Stimulated activated CD4-positive, alpha-beta T cell treated with anti-CD3 and anti-CD28 coated beads, Interleukin-4, amount 100 ng/mL, for 24 hours (primary cell): ENCODE data around the gene SPATA32.
"Not testable (repeated sequence)": the region's sequence is repeated elsewhere in the genome, so short reads cannot be mapped to it uniquely, and the experiment has no call there.

ENCODE experiments used
- DNase-seq: peaks from one replicate; pipeline ENCODE4 v3.0.0-alpha.2; 2020

SPATA32 gene

GRCh38 chr17:45261577-45262515, at the start of gene SPATA32:
SPATA32 (minus strand) TSS chr17:45262094; CDS start chr17:45262016, 78 bp downstream.
- DNase-seq = peak; percentile 61

GRCh38 chr17:45311401-45311759, 49.5 kb upstream of the SPATA32 start:
- DNase-seq = no peak

GRCh38 chr17:45310380-45311324, 48.8 kb upstream of the SPATA32 start:
- no peak for DNase-seq

- DNase-seq = no peak
Measured at GRCh38 chr17:45309400-45309799, 47.5 kb upstream of the SPATA32 start.

GRCh38 chr17:45308840-45309239, 46.9 kb upstream of the SPATA32 start:
- no peak for DNase-seq

GRCh38 chr17:45308016-45308365, 46.1 kb upstream of the SPATA32 start:
- DNase-seq = no peak

GRCh38 chr17:45307290-45308015, 45.6 kb upstream of the SPATA32 start:
- peak; percentile 72 for DNase-seq

- no peak for DNase-seq
Measured at GRCh38 chr17:45306623-45307022, 44.7 kb upstream of the SPATA32 start.

GRCh38 chr17:45306094-45306493, 44.2 kb upstream of the SPATA32 start:
- no peak for DNase-seq

- no peak for DNase-seq
Measured at GRCh38 chr17:45305530-45306087, 43.7 kb upstream of the SPATA32 start.

- DNase-seq = peak; percentile 46
Measured at GRCh38 chr17:45302649-45303173, 40.8 kb upstream of the SPATA32 start.

GRCh38 chr17:45302220-45302619, 40.3 kb upstream of the SPATA32 start:
- not testable (repeated sequence) for DNase-seq

GRCh38 chr17:45301674-45302073, 39.8 kb upstream of the SPATA32 start:
- DNase-seq = no peak

- DNase-seq = no peak
Measured at GRCh38 chr17:45300060-45300751, 38.3 kb upstream of the SPATA32 start.

GRCh38 chr17:45299361-45299760, 37.5 kb upstream of the SPATA32 start:
- DNase-seq = no peak

GRCh38 chr17:45298546-45299285, 36.8 kb upstream of the SPATA32 start:
- DNase-seq = no peak

- no peak for DNase-seq
Measured at GRCh38 chr17:45296833-45297124, 34.9 kb upstream of the SPATA32 start.

- DNase-seq = no peak
Measured at GRCh38 chr17:45296003-45296832, 34.3 kb upstream of the SPATA32 start.

- DNase-seq = no peak
Measured at GRCh38 chr17:45294506-45294905, 32.6 kb upstream of the SPATA32 start.
